Brain pericyte (primary cell): ENCODE measurements around the gene ADK.
A peak's percentile ranks its signal among the peaks of the same experiment; 100 is the strongest.
"Not testable (repeated sequence)": the region's sequence is repeated elsewhere in the genome, so short reads cannot be mapped to it uniquely, and the experiment has no call there.

Experiments
- DNase-seq: peaks from one replicate; pipeline ENCODE4 v3.0.0-alpha.2; 2012; ENCODE audit warnings: low read depth, low spot score

The ADK gene

GRCh38 chr10:74179111-74179710, 28.2 kb downstream of the ADK start:
- no peak for DNase-seq

DNA sequence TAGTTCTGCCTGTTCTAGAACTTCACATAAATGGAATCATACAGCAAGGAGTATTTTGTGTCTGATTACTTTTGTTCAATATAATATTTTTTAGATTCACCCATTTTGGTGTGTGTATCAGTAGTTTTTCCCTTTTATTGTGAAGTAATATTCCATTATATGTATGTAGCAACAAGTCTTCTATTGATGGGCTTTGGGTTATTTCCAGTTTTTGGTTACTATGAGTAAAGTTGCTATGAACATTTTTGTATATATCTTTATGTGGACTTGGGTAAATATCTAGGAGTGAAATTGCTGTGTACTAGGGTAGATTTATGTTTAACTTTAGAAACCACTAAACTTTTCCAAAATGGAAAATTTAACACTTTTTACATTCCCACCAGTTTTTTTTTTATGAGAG, 35.7 kb downstream of the ADK start:
- DNase-seq, result no peak

DNA sequence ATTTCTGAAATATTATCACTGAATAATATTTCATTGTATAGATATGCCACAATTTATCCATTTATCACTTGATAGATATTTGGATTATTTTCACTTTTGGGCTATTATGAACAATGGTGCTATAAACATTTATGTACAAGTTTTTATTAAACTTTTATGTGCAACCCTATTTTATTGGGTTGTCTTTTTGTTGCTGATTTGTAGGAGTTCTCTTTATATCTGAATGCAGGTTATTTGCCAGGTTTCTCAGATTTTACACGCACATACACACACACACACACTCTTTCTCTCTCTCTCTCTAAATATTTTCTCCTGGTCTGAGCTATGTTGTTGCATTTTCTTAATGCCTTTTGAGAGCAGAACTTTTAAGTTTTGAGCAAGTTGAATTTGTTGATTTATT, 36.2 kb downstream of the ADK start:
- no peak for DNase-seq

- not testable (repeated sequence) for DNase-seq
These were observed 37.6 kb downstream of the ADK start for GRCh38 chr10:74188617-74189016.

- peak; percentile 53 for DNase-seq
These were observed 39.0 kb downstream of the ADK start for GRCh38 chr10:74189999-74190421.

GRCh38 chr10:74190494-74190893, 39.5 kb downstream of the ADK start:
- DNase-seq, result no peak

DNA sequence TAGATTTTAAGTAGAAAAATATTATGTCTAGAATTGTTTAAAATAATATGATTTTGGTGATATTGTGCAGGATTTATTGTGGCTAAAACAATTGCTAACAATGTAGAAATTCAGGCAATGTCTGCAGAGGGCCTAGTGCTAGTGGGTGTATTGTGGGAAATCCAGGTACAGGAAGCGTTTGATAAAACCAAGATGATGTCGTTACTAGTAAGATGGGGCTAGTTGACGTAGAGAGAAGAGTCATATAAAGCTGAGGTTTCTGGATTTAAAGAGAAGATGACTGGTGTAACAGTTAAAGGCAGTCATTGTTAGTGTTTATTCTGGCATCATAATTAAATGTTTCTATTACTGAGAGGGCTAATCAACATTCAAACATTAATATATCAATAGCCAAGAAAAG, 43.5 kb downstream of the ADK start:
- no peak for DNase-seq

GRCh38 chr10:74194999-74195398, 44.0 kb downstream of the ADK start:
- DNase-seq, result no peak

DNA sequence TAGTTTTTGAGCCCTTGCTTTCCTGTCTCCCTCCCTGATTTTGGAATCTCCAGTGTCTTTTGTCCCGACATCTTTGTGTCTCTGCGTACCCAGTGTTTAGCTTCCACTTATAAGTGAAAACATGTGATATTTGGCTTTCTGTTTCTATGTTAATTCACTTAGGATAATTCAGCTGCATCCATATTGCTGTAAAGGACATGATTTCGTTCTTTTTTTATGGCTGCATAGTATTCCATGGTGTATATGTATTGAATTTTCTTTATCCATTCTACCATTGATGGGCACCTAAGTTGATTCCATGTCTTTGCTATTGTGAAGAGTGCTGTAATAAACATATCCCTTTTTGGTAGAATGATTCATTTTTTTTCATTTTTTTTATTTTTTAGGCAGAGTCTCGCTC, 48.3 kb downstream of the ADK start:
- no peak for DNase-seq

DNA sequence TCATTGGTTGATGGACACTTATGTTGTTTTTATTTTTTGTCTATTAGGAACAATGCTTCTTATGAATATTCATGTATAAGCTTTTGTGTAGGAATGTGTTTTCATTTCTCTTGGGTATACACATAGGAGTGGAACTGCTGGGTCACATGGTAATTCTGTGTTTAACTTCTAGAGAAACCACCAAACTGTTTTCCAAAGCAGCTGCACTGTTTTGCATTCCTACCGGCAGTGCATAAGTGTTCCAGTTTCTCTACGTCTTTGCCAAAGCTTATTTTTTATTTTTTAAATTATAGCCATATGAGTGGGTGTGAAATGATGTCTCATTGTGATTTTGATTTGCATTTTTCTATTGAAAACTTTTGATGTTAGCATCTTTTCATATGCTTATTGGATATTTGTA, 51.3 kb downstream of the ADK start:
- no peak for DNase-seq

DNA sequence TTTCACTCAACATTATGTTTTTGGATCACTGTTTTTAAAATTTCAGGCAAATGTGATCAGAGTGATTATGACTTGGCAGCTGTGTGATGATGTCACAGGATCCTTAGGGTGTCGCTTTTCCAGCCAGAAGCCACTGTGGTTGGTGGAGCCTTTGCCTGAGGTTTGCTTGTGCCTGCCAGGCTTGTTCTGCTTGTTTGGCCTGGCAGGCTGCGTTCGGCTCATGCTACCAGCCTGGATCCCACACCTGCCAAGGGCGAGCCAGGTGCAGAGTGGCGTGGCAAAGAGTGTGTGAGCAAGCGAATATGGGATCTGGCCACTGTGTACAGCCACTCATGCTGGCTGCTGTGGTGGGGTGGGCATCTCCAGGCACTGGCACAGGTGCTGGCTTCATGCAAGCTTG, 55.7 kb downstream of the ADK start:
- DNase-seq, result no peak

- DNase-seq, result no peak
These were observed 56.9 kb downstream of the ADK start for GRCh38 chr10:74207691-74208480.

- DNase-seq, result no peak
These were observed 58.0 kb downstream of the ADK start for GRCh38 chr10:74208997-74209396.

DNA sequence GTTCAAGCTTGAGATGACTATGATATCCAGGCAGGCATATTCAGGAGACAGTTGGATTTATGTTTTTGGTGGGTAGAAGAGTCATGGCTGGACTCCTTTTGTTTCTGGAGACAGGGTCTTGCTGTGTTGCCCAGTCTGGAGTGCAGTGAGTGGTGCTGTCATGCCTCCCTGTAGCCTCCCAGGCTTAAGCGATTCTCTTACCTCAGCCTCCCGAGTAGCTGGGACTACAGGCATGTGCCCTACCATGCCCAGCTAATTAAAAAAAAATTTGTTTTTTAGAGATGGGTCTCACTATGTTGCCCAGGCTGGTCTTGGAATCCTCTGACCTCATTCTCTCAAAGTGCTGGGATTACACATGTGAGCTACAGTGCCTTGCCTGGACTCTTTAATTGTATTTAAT, 62.0 kb downstream of the ADK start:
- DNase-seq, result no peak

DNA sequence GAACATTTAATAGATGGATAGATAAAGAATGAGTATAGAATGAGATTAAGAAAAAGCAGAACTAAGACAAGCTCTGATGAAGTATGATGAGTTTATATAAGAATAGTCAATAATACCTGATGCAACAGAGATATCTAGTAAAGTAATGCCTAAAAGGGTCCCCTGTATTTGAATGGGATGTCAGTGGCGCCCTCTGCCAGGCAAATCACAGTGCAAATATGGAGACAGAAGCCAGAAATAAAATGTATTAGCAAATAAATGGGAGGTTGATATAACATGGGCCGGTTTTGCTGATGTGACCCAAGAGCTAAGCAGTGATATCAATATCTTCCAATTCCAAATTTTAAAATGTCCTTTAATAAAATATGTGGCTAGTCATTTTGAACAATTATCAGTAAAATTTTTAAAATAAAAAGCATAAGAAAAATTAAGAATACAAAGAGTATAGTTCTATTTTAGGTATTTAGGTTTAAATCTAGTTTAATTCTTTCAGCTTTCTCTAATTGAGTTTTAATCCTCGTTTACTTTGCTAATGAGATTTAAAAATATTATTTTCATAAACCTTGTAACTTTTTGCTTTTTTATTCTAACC, 62.6 kb downstream of the ADK start:
- DNase-seq, result no peak

DNA sequence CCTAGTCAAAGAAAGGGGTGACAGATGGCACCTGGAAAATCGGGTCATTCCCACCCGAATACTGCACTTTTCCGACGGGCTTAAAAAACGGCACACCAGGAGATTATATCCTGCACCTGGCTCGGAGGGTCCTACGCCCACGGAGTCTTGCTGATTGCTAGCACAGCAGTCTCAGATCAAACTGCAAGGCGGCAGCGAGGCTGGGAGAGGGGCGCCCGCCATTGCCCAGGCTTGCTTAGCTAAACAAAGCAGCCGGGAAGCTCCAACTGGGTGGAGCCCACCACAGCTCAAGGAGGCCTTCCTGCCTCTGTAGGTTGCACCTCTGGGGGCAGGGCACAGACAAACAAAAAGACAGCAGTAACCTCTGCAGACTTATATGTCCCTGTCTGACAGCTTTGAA, 66.1 kb downstream of the ADK start:
- DNase-seq, result not testable (repeated sequence)

GRCh38 chr10:74222467-74222866, 71.4 kb downstream of the ADK start:
- not testable (repeated sequence) for DNase-seq

DNA sequence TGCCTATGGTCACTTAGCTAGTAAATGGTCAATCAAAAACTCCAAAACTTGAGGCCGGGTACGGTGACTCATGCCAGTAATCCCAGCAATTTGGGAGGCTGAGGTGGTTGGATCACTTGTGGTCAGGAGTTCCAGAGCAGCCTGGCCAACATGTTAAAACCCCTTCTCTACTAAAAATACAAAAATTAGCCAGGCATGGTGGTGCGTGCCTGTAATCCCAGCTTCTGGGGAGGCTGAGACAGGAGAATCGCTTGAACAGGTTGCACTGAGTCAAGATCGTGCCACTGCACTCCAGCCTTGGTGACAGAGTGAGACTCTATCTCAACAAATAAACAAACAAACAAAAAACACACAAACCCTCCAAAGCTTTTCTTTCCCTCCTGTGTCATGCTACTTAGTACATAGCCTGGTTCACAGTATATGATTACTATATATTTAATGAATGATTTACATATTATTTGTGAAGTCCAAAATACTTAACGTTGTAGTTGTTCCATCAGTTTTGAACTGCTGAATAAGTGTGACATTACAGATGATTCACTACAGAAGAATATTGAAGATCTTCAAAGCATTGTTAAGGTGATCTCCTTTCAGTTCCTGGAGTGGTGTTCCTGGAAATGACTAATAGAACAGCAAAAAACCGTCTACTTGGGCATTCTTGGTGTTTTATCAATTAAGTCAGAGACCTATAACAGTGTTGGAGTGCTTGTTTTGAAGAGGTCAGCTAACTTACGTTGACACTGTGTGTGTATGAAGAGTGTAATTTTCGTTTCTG, 72.9 kb downstream of the ADK start:
- no peak for DNase-seq

DNA sequence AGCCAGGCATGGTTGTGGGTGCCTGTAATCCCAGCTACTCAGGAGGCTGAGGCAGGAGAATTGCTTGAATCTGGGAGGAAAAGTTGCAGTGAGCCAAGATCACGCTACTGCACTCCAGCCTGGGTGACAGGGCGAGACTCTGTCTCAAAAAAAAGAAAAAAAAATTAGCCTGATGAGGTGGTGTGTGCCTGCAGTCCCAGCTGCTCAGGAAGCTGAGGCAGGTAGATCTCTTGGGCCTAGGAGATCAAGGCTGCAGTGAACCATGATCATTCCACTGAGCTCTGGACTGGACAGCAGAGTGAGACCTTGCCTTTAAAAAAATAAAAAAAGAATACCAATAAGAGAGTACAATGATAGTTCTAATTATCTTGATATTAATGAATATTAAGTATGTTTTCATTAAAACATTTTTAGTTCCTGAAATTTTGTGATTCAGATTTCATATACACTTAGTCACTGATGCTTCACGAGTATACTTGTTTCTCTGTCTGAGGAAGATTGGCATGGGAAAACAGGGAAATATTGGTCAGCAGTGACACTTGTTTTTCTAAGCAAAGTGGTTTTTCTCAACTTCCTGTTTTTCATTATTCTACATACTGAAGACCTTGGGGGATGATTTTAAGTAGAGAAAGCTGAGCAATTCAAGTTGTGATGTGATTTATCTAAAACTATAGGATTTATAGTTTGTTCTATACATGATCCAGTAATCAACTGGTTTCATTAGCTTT, 76.8 kb downstream of the ADK start:
- peak; percentile 18 for DNase-seq

DNA sequence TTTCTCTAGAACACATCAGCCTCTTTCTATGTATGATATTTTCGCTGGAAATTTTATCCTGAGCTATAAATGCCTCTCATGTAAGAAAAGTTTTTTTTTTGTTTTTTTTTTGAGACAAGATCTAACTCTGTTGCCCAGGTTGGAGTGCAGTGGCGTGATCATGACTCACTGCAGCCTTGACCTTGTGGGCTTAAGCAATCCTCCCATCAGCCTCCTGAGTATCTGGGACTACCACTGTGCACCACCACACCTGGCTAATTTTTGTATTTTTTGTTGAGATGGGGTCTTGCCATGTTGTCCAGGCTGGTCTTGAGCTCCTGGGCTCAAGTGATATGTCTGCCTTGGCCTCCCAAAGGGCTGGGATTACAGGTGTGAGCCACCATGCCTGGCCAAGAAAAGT, 80.4 kb downstream of the ADK start:
- DNase-seq, result no peak

DNA sequence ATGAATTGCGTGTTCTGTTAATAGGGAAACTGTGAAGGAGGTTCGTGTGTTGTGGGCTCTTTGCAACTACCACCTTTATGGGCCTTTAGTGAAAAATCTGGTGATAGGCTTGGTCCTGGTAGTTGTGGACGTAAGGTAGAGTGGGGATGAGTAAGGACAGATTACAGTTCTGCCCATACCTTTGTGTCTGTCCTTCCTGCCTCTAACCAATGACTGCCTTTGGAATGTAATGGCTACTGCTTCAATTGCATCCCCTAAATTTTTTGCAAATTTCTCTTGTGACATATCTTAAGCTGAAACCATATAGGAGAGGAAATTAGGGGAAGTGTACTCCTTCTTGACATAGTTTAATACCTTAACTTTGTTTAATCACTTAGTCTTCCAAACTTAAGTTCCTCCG, 82.3 kb downstream of the ADK start:
- DNase-seq, result no peak

GRCh38 chr10:74234569-74234968, 83.5 kb downstream of the ADK start:
- no peak for DNase-seq
